Lung (tissue), 12 donors: ENCODE data around the gene CD300LD. TPM values are rescaled to one million over a fixed set of nuclear protein-coding genes. Genes with fewer than 3 reads are reported as not detected.

ENCODE experiments used
- ATAC-seq: fragments of 200-7000 bp; cut with Tn5 transposase; one replicate; pipeline ENCODE4 v1.9.1; 2020; ENCODE audit warnings: moderate number of reproducible peaks; ENCODE audit not compliant: insufficient read depth, low FRiP score
- DNase-seq, 3 donors: peaks; one replicate each; pipeline ENCODE4 v3.0.0-alpha.2; 2013 to 2017
- H3K27ac ChIP-seq, 2 donors: one replicate each; pipeline ENCODE4 v1.5.1; 2013; ENCODE audit warnings: mild to moderate bottlenecking in 2 of 2, moderate library complexity in 2 of 2, control low read depth in 1 of 2, inconsistent platforms in 1 of 2, low read depth in 1 of 2, low read length in 1 of 2
- H3K27me3 ChIP-seq, 3 donors: one replicate each; pipeline ENCODE4 v1.5.1; 2013; ENCODE audit warnings: low read length in 2 of 3; ENCODE audit not compliant: control insufficient read depth in 3 of 3, insufficient read depth in 3 of 3
- H3K36me3 ChIP-seq, 4 donors: one replicate each; pipeline ENCODE4 v1.5.1; 2013; ENCODE audit warnings: low read length in 4 of 4, mild to moderate bottlenecking in 1 of 4, moderate library complexity in 1 of 4; ENCODE audit not compliant: control insufficient read depth in 4 of 4, insufficient read depth in 4 of 4
- H3K4me1 ChIP-seq, 5 donors: one replicate each; pipeline ENCODE4 v1.5.1; 2013; ENCODE audit warnings: low read length in 5 of 5, mild to moderate bottlenecking in 2 of 5, moderate library complexity in 1 of 5; ENCODE audit not compliant: control insufficient read depth in 5 of 5, insufficient read depth in 5 of 5
- H3K4me3 ChIP-seq: one replicate; pipeline ENCODE4 v1.5.1; 2013; ENCODE audit warnings: mild to moderate bottlenecking, control low read depth, moderate library complexity
- H3K9ac ChIP-seq, 2 donors: one replicate each; pipeline ENCODE4 v1.5.1; 2013; ENCODE audit warnings: low read length in 2 of 2, control low read depth in 1 of 2; ENCODE audit not compliant: insufficient read depth in 1 of 2
- H3K9me3 ChIP-seq, 4 donors: one replicate each; pipeline ENCODE4 v1.5.1; 2013; ENCODE audit warnings: low read length in 3 of 4, mild to moderate bottlenecking in 1 of 4, moderate library complexity in 1 of 4; ENCODE audit not compliant: control insufficient read depth in 4 of 4, insufficient read depth in 3 of 4
- CTCF ChIP-seq: IDR thresholded peaks from 2 replicates; pipeline ENCODE4 v1.5.1; 2012; ENCODE audit warnings: mild to moderate bottlenecking; ENCODE audit errors: control extremely low read depth, extremely low read depth
- WGBS, 2 donors: extraction: QIAGEN DNeasy Blood & Tissue Kit; methylation state at CpG; one replicate each; pipeline ENCODE4 v1.1.7; 2013; 5-methylcytosine and 5-hydroxymethylcytosine counted together
- polyA plus RNA-seq, 2 donors: library from polyadenylated mRNA; stranded (reverse); fragments of 200-250 nt; gene quantifications; one replicate each; pipeline ENCODE4 v1.2.1, GENCODE V29; 2013
- total RNA-seq, 2 donors: library from RNA; depleted of rRNA in 1 of 2; stranded (reverse); fragments of >200 nt in 1 of 2; gene quantifications; one replicate each; pipeline ENCODE4 v1.2.1, GENCODE V29; 2014 to 2021
- donor health status: control.
- donor health status: control.
- donor health status: Bipolar disorder and iron deficiency.
- donor health status: healthy.
- donor health status: DM: yes; HTN: yes; CAD: no.

Gene CD300LD
- total and polyA plus RNA-seq, 4 donors = 0.25 to 0.52 TPM; not detected in 2

GRCh38 chr17:74610108-74610507 lies 18.0 kb upstream of the CD300LD start:
- no peak for TF ChIP-seq CTCF
- no peaks in the 10 kb centered on the region for H3K4me1 ChIP-seq
- H3K36me3 ChIP-seq = no peaks in the 10 kb centered on the region
- H3K4me3 ChIP-seq = no peak overlapping the region
- ATAC-seq (no peak), DNase-seq (peak in 1 of 3 donors; percentile 15)
- 36 to 40% methylated on average over 2 of the region's 2 CpGs for WGBS, 2 donors
- H3K9me3 ChIP-seq = peaks cover 0 to 8% (median 0%) of the 10 kb centered on the region in 4 donors
- H3K9ac ChIP-seq = no peak overlapping the region
- peaks cover 0 to 4% (median 0%) of the 10 kb centered on the region in 3 donors for H3K27me3 ChIP-seq
- no peak overlapping the region for H3K27ac ChIP-seq

- H3K9ac ChIP-seq = no peak overlapping the region
- peaks cover 0 to 8% (median 0%) of the 10 kb centered on the region in 4 donors for H3K9me3 ChIP-seq
- no peaks in the 10 kb centered on the region for H3K36me3 ChIP-seq
- no peaks in the 10 kb centered on the region for H3K4me1 ChIP-seq
- H3K27ac ChIP-seq = no peak overlapping the region
- no peak for DNase-seq
- H3K27me3 ChIP-seq = peaks cover 0 to 4% (median 0%) of the 10 kb centered on the region in 3 donors
- H3K4me3 ChIP-seq = no peak overlapping the region
- WGBS, 2 donors = 91 to 95% methylated on average over 3 of the region's 3 CpGs
- ATAC-seq = no peak
- no peak for TF ChIP-seq CTCF
These were observed 16.4 kb upstream of the CD300LD start for GRCh38 chr17:74608511-74608910.

- no peak for ATAC-seq
- no peaks in the 10 kb centered on the region for H3K36me3 ChIP-seq
- no peak overlapping the region for H3K9ac ChIP-seq
- H3K27ac ChIP-seq = no peak overlapping the region
- H3K27me3 ChIP-seq = peaks cover 0 to 6% (median 0%) of the 10 kb centered on the region in 3 donors
- no peak for DNase-seq
- H3K4me1 ChIP-seq = no peaks in the 10 kb centered on the region
- TF ChIP-seq CTCF = no peak
- 29 to 32% methylated on average over 1 of the region's 1 CpG for WGBS, 2 donors
- peaks cover 0 to 8% (median 0%) of the 10 kb centered on the region in 4 donors for H3K9me3 ChIP-seq
- H3K4me3 ChIP-seq = no peak overlapping the region
These were observed 15.1 kb upstream of the CD300LD start for GRCh38 chr17:74607221-74607620.

- no peak for DNase-seq
- H3K27ac ChIP-seq = no peak overlapping the region
- WGBS, 2 donors = 90 to 92% methylated on average over 8 of the region's 8 CpGs
- H3K27me3 ChIP-seq = peaks cover 0 to 9% (median 0%) of the 10 kb centered on the region in 3 donors
- H3K4me3 ChIP-seq = no peak overlapping the region
- peaks cover 0 to 8% (median 0%) of the 10 kb centered on the region in 4 donors for H3K9me3 ChIP-seq
- no peaks in the 10 kb centered on the region for H3K36me3 ChIP-seq
- H3K4me1 ChIP-seq = no peaks in the 10 kb centered on the region
- TF ChIP-seq CTCF = no peak
- ATAC-seq = no peak
- no peak overlapping the region for H3K9ac ChIP-seq
These were observed 14.0 kb upstream of the CD300LD start for GRCh38 chr17:74606050-74606449.
